CD4-positive, alpha-beta T cell treated with Interleukin-2 at 100 ng/mL for 4 hours (primary cell): Measurements from ENCODE around the gene SCRN2.

ENCODE experiments used
- DNase-seq: peaks from one replicate; pipeline ENCODE4 v3.0.0-alpha.2; 2020; ENCODE audit warnings: low spot score

The SCRN2 gene

GRCh38 chr17:47846716-47847340 is 5.8 kb upstream of the SCRN2 start:
- no peak for DNase-seq

DNA sequence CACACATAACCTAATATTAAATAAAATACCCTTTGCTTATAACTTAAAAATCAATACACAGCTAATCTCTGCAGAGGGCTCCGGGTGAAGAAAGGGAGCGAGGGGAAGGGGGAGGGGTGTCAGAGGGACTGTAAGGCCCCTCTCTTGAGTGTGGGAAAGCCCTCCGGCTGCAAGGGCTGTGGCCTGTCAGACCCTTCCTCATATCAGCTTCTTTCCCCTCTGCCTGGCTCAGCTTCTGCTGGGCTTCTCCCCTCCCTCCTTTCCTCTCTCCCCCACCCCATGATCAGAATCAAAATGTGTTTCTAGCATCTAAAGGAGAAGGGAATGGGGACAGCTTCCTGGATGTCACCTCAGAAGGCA is 4.6 kb upstream of the SCRN2 start:
- no peak for DNase-seq

DNA sequence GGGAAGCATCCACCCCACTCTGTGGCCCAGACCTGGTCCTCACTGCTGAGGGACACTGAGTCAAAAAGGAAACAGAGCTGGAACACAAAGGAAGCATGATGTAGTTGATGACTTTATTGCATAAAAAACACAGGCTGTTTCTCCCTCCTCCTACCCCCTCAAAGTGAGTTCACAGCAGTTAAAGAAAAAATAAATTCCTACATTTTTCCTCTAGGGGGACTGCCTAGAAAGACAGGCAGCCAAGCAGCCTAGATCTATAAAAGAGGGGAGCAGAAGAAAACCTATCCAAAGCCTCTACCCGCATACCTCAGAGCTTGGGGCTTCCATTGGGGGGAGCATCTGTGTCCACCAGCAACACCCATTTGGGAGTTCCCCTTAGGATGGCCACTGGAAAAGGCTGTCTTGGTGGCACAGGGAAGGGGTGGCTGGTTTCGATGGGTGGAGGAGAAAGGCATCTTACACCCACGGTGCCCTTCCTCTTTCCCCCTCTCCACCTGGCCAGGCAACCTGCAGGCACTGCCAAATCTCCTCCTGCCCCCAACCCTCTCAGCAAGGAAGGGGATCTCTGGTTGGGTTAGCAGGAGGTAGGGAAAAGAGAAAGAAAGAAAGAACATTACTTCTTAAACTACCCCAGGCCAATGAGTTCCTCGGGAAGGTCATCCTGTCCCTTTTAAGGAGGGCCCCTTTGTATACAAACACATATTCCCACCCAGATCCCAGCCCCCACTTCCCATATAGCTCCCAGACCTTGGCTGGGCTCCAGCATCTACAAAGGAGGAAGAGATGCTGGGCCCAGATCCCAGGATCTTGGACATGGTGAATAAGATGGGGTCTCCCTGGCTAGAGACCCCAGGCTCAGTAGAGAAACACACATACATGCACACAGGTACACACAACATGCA is 4.0 kb upstream of the SCRN2 start:
- DNase-seq = no peak

GRCh38 chr17:47844227-47844626 is 3.2 kb upstream of the SCRN2 start:
- DNase-seq = no peak

DNA sequence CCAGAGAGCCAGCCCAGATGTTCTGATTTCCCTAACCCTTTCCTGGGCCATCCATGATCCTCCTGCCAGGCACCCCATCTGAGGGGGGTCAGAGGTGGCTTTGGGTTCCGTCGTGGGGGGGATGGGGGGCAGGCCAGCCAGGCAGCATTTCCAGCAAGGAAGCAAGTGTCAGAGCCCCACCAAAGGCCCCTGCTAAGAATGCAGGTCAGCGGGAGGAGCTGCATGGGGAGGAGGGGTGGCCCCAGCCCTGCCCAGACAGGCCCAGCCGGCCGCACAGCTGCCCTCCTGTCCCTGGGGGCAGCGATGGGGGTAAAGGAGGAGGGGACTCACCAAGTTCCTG is 2.3 kb upstream of the SCRN2 start:
- no peak for DNase-seq

DNA sequence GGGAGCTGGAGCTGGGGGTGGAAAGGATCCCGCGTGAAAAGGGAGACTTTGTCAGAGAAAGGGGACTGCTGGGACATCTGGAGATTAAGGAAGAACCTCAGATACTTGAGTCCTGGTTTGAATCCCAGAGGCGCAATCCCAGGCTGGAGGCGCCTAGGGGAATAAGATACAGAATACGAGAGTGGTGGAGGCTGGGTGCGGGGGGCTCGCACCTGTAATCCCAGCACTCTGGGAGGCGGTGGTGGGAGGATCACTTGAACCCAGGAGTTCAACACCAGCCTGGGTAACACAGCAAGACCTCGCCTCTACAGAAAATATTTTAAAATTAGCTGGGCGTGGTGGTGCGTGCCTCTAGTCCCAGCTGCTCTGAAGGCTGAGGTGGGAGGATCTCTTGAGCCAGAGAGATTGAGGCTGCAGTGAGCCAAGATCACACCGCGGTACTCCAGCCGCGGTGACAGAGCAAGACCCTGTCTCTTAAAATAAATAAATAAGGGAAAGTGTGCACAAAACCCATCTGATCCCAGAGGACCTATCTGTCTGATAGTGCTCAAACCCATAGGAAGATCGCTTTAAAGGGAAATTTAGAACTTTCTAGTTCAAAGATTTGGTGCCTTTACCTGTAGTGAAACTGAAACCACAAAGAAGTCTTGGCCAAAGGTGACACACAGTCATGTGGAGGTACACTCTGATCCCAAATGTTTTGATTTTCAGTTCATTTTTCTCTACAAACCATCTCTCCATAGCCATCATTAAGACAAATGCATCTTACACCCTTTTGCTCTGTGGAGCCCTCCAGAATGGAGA is 617 bp upstream of the SCRN2 start:
- no peak for DNase-seq

DNA sequence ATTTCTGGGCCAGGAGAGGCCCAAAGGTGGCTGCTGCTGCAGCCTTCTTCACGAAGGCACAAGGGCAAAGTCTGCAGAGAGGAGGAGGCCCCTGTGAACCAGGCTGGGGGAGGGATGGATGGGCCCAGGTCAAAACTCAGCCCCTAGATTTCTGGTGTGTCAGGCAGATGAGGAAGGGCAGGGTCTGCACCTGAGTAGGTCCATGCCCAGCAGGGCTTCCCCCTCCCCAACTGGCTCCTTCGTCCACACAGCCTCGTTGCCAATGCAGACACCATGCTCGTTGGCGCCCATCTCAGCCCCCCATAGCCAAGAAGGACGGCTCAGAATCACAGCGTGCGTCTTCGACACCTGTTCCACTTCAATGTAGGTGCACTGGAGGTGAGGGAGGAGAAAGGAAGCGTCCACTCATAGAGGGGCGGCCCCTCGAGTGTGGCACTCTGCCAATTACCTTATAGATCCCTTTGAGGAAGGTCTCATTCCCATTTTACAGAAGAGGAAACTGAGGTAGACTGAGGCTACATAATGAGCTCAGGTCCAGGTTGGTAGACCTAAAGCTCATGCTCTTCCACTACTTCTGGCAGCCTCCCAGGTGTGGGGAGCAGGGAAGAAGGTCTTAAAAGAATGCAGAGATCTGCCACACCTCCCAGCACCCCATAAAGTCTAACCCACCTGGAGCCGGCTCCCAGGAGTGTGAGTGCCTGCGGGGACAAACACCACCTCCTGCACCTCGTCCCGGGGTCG is 902 bp downstream of the SCRN2 start:
- no peak for DNase-seq

- DNase-seq = no peak
Measured at GRCh38 chr17:47839071-47839470, 2.0 kb downstream of the SCRN2 start.

GRCh38 chr17:47838636-47839035 is 2.4 kb downstream of the SCRN2 start:
- DNase-seq = no peak

- no peak for DNase-seq
Measured at GRCh38 chr17:47837401-47838039, 3.6 kb downstream of the SCRN2 start.

- DNase-seq = no peak
Measured at GRCh38 chr17:47836601-47837000, 4.5 kb downstream of the SCRN2 start.

DNA sequence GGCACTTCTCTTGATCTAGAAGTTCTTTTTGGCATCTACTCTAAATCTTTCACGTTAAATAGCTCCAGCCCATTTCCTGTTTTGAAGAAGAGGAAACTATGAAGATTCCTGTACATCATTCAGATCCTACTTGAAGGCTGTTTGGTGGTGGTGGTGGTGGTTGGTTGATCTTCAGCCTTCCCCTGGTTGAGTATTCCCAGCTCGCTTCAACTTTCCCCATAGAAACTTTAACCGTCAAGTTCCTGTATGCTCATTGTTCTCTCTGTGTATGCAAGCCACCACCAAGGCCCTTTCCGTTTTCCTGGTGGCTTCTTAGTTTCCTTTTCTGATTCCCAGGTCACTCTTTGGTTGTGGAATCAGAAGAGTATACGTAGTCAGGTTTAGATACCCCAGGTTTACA is 6.3 kb downstream of the SCRN2 start:
- no peak for DNase-seq

GRCh38 chr17:47831934-47832327 is 9.1 kb downstream of the SCRN2 start:
- no peak for DNase-seq

- DNase-seq = peak; percentile 93
Measured at GRCh38 chr17:47831003-47831933, 9.8 kb downstream of the SCRN2 start, which contains the start of the genes LRRC46 and MRPL10. LRRC46 (plus strand) TSS chr17:47831670; CDS start chr17:47831990, 320 bp downstream. MRPL10 (minus strand) TSS chr17:47831541; CDS start chr17:47831511, 30 bp downstream.

DNA sequence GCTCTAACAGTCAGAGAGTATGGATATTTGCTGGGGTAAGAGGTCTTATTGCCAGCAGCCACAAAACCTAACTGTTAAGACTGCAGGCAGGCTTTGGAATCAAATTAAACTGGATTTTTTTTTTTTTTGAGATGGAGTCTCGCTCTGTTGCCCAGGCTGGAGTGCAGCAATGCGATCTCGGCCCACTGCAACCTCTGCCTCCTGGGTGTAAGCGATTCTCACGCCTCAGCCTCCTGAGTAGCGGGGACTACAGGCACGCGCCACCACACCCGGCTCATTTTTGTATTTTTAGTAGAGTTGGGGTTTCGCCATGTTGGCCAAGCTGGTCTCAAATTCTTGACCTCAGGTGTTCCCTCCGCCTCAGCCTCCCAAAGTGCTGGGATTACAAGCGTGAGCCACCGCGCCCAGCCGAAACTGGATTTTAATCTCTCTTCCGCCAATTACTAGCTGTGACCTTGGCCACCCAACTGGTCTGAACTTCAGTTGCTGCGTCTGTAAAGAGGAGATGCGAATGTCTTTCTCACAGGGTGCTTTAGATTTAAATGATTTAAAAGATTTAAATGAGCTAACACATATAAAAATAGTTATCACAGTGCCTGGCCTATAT is 10.6 kb downstream of the SCRN2 start:
- no peak for DNase-seq

DNA sequence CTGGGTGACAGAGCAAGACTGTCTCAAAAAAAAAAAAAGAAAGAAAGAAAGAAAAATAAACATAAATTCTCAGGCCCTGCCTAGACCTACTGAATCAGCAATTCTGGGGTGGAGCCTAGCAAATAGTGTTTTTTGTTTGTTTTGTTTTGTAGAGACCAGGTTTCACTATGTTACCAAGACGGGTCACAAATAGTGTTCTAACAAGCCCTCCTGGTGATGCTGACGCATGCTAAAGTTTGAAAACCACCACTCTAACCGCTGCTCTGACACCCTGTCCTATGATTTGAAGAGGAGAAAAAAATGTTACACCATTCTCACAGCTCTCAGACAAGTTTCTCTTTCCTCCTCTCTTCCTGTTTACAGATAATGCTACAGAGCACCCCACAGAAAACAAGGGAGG is 11.2 kb downstream of the SCRN2 start:
- DNase-seq = peak; percentile 91

GRCh38 chr17:47823519-47823918 is 17.6 kb downstream of the SCRN2 start:
- no peak for DNase-seq

DNA sequence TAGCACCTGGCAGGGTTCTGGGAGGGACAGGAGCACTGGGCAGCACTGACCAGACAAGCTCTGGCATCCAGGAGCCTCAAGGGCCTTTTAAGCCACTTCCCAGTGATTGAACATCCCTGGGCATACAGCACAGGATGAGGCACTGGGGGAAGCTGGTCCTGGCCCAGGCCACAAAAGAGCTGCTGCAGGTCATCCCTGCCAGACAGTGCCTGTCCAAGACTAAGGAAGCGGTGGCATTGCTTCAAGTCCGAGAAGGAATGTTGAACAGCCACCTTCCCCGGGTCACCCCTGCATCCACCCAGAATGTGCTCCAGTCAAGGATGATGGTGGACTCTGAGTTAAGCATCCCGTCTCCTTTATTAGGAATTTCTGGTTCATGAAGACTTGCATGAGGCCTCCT is 18.3 kb downstream of the SCRN2 start:
- no peak for DNase-seq

GRCh38 chr17:47821424-47822391 is 19.4 kb downstream of the SCRN2 start, which contains the start of gene OSBPL7:
OSBPL7 (minus strand) TSS chr17:47821794; CDS start chr17:47820278, 1,516 bp downstream.
- peak; percentile 92 for DNase-seq
